Measurements from ENCODE around the gene MGAM2. TPM values are rescaled to one million over a fixed set of nuclear protein-coding genes. Genes with fewer than 3 reads are reported as not detected.

MGAM2 gene
- not detected in 2 replicates for total RNA-seq

DNA sequence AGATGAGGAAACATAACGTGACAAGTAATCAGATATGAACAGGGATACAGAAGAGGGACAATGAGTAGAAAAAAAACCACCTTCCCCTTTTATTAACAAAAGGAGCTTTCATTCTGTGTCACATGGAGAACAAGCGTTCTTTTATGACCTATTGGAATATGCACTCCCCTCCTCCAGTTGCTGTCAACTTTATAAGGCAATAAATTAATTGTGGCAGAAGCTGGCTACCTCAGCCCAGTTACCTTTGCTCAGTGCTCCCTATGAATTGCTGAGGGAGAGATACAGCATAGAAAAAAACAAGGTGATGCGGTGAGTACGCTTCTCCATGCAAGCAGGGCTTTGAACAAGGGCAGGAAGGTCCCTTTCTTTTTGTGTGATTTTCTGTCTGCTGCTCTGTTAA is at the start of gene MGAM2:
Gene MGAM2 (plus strand): TSS at position 220 of the 400 bp plus-strand sequence. CDS start 5,156 bp downstream, outside the sequence.

DNA sequence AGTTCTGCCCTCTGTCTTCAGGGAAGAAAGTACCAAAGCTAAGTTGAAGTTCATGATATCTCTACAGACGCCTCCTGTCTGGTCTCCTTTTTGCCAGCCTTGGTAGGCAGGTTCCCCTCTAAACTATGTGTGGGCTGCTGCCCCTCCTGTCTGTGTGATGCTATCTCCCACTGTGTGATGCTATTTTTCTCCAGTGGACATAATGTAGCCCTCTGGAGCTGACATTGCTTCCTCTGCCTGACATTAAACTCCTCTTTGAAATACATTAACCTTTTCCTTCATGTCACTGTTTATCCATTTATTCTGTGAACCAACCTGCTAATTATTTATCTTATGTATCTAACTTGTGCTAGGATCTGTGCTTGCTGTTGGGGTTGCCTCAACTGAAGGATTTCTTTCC is 146.4 kb downstream of the MGAM2 start, which contains the start of gene PRSS58:
Gene PRSS58 (minus strand): TSS at position 101 of the 400 bp plus-strand sequence. CDS start 351 bp downstream, outside the sequence.

Other genes with a start within 250 kb of the MGAM2 start
- not detected in 2 replicates for gene OR9A4, start 195.3 kb upstream of the MGAM2 start, total RNA-seq
- under 0.01 TPM in 1 of 2 replicates, not detected in the other for gene CLEC5A, start 164.7 kb upstream of the MGAM2 start, total RNA-seq
- not detected in 2 replicates for gene TAS2R38, start 137.9 kb upstream of the MGAM2 start, total RNA-seq
- 0.12 and 0.77 TPM in 2 replicates for gene MGAM, start 115.8 kb upstream of the MGAM2 start, total RNA-seq
- gene PRSS58, start 146.3 kb downstream of the MGAM2 start, total RNA-seq = not detected in 2 replicates

Data from uterine smooth muscle cell (primary cell).